MG63 (cell line): ENCODE results near the gene VDR. TPM values are rescaled to one million over a fixed set of nuclear protein-coding genes. Genes with fewer than 3 reads are reported as not detected.

Experiments used
- DNase-seq: peaks from one replicate; pipeline ENCODE4 v3.0.0-alpha.2; 2020
- H3K27me3 ChIP-seq: fragments of 250-450 bp; sonication (Bioruptor Pico); 2 replicates; pipeline ENCODE4 v1.5.1; 2020; ENCODE audit warnings: mild to moderate bottlenecking, moderate library complexity
- H3K36me3 ChIP-seq: fragments of 250-450 bp; sonication (Bioruptor Pico); 2 replicates; pipeline ENCODE4 v1.5.1; 2020; ENCODE audit warnings: mild to moderate bottlenecking, moderate library complexity
- H3K4me3 ChIP-seq: fragments of 250-450 bp; sonication (Bioruptor Pico); 2 replicates; pipeline ENCODE4 v1.5.1; 2020; ENCODE audit warnings: mild to moderate bottlenecking, moderate library complexity
- H3K9me3 ChIP-seq: fragments of 250-450 bp; sonication (Bioruptor Pico); 2 replicates; pipeline ENCODE4 v1.5.1; 2020; ENCODE audit warnings: mild to moderate bottlenecking, moderate library complexity
- total RNA-seq: library from RNA; depleted of rRNA; stranded (reverse); fragments of >200 nt; shearing (Covaris generic); gene quantifications from 2 replicates; pipeline ENCODE4 v1.2.3, GENCODE V29; 2014; ENCODE audit warnings: low replicate concordance

VDR gene
- total RNA-seq, 1 experiment from 2014 or later = 14.7 TPM

- no peak for DNase-seq
- Histone ChIP-seq H3K36me3 (no peaks in the 10 kb centered on the region), H3K27me3 (no peaks in the 10 kb centered on the region), H3K4me3 (no peak overlapping the region), H3K9me3 (no peaks in the 10 kb centered on the region)
Measured at GRCh38 chr12:47835831-47836155, 69.0 kb downstream of the VDR start.

DNA sequence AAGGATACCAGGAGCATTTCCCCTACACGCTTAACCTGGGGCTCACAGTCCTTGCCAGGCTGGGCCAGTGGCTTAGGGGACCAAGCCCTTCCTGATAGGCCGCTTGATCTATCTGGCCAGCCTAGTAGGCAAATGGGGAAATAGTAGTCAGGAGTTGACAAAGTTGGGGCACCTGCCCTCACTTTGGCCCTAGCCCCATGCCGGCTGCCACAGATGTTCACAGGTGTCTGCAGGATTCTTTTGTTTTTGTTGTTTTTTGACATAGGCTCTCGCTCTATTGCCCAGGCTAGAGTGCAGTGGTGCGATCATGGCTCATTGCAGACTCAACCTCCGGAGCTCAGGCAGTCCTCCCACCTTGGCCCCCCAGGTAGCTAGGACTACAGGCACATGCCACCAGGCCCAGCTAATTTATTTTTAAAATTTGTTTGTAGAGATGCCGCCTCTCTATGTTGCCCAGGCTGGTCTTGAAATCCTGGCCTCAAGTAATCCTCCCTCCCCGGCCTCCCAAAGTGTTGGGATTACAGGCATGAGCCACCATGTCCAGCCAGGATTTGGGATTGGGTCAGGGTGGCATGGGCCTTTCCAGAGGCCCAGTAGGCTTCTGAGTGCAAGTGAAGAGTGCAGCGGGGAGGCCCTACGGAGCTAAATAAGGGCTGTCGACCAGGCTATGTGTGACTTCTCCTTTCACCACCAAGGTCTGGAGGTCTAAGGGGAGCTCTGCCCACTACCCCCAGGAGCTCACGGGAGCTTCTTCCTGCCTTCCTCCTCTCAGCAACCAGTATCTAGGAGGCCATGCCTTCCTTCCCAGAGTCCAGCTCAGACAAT is 69.6 kb downstream of the VDR start:
- no peak for DNase-seq
- Histone ChIP-seq H3K36me3 (no peaks in the 10 kb centered on the region), H3K9me3 (no peaks in the 10 kb centered on the region), H3K27me3 (no peaks in the 10 kb centered on the region), H3K4me3 (no peak overlapping the region)

DNA sequence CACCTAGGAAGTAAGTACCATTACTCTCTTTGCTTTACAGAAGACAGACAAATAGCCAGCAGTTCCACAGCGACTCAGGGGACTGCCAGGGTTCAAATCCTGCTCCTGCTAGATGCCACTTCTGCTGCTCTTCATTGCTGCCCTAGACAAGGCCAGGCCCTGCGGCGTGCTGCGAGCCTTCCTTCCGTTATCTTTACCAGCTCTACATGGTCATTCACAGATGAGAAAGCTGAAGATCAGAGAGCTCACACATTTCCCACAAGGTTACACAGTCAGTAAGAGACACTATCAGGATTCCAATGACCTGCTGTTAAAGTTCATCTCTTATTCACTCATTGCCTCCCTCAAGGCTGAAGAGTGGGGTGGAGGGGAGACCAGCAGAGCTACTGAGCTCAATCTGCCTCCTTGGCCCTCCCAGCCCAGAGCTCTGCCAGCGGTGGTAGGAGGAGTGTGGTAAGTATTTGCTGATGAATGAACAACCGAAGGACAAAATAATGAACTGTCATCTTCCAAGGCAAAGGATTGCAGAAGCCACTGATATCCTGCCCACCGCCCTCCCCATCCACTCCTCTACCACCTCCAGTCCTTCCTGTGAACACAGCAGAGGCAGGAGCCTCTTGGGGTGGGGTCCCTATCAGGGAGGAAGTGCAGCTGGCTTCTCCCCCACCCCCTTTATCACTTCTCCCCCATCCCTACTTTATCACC is 70.4 kb downstream of the VDR start:
- no peak for DNase-seq
- no peaks in the 10 kb centered on the region for H3K27me3 ChIP-seq
- H3K36me3 ChIP-seq = no peaks in the 10 kb centered on the region
- H3K4me3 ChIP-seq = no peak overlapping the region
- H3K9me3 ChIP-seq = no peaks in the 10 kb centered on the region

DNA sequence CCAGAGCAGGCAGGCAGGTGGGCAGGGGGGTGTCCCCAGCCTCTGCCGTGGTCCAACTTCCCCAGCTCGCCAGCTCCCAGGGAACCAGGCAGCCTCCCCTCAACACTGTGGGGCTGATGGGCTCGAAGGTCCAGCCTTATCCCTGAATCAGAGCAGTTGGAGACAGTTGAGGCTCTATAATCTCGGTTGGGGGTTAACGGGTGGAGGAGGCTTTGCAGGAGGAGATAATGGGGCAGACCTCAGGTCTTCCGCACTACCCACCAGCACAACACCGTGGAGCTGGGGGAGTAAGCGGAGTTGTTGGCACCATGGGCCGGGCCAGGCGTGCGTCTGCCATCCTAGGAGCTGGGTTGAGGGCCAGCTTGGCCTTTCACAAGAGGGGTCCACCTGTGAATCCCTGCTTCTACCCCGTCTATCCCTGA is 71.2 kb downstream of the VDR start:
- Histone ChIP-seq H3K36me3 (no peaks in the 10 kb centered on the region), H3K4me3 (no peak overlapping the region), H3K9me3 (no peaks in the 10 kb centered on the region), H3K27me3 (no peaks in the 10 kb centered on the region)
- no peak for DNase-seq

DNA sequence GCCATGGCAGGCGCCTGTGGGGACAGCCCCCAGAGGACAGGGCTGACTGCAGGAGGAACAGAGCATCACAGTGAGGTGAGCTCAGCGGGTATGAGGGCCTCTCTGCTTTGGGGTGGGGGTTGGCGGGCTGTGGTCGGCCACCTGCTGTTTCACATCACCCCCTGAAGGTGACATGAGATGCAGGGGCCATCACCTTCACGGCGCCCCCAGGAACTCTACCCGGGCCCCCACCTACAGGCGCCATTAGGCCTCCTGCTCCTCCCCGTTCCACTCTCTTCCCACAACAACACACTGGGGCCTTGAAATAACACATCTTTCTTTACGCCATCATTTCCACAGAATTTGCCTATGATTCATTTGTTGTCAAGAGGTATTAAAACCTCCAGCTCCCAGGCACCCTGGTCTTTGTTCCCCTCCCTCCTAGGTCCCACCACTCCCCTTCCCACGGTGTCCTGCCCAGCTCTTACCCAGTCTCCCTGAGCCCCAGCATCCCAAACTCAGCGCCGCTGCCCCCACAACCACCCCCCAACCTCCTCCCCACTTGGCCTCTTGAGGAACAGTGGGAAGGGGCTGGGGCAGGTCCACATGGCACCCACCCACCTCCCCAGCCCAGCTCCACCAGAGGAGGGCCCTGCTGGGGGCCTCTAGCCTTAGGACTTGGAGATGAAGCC is 72.4 kb downstream of the VDR start:
- Histone ChIP-seq H3K9me3 (no peaks in the 10 kb centered on the region), H3K27me3 (no peaks in the 10 kb centered on the region), H3K4me3 (no peak overlapping the region), H3K36me3 (no peaks in the 10 kb centered on the region)
- no peak for DNase-seq

GRCh38 chr12:47829584-47829983 is 75.2 kb downstream of the VDR start:
- no peaks in the 10 kb centered on the region for H3K9me3 ChIP-seq
- DNase-seq = no peak
- no peaks in the 10 kb centered on the region for H3K27me3 ChIP-seq
- H3K36me3 ChIP-seq = no peaks in the 10 kb centered on the region
- no peak overlapping the region for H3K4me3 ChIP-seq

DNA sequence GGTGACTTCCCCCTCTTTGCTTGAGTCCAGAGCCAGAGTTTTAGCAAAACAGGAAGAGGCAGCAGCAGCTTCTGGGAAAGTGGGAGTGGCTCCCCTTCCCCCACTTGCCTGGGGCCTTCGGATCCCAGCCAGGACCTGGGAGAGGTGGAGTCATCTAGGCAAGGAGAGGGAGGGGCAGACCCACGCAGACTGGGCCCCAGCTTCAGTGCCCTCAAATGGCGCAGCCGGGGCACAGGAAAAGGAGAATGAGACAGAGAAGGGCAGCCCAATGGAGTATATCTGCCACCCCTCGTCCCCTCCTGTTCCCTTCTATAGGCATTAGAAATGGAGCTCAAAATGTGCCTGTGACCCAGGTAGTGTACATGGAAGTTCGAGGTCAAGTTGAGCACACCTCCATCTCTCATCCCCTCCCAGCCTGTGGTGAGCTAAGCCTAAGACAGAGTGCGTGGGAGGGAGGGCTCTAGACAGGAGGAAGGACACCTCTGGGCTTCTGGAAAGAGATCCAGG is 75.8 kb downstream of the VDR start:
- Histone ChIP-seq H3K9me3 (no peaks in the 10 kb centered on the region), H3K27me3 (no peaks in the 10 kb centered on the region), H3K36me3 (no peaks in the 10 kb centered on the region), H3K4me3 (no peak overlapping the region)
- DNase-seq = peak; percentile 63

DNA sequence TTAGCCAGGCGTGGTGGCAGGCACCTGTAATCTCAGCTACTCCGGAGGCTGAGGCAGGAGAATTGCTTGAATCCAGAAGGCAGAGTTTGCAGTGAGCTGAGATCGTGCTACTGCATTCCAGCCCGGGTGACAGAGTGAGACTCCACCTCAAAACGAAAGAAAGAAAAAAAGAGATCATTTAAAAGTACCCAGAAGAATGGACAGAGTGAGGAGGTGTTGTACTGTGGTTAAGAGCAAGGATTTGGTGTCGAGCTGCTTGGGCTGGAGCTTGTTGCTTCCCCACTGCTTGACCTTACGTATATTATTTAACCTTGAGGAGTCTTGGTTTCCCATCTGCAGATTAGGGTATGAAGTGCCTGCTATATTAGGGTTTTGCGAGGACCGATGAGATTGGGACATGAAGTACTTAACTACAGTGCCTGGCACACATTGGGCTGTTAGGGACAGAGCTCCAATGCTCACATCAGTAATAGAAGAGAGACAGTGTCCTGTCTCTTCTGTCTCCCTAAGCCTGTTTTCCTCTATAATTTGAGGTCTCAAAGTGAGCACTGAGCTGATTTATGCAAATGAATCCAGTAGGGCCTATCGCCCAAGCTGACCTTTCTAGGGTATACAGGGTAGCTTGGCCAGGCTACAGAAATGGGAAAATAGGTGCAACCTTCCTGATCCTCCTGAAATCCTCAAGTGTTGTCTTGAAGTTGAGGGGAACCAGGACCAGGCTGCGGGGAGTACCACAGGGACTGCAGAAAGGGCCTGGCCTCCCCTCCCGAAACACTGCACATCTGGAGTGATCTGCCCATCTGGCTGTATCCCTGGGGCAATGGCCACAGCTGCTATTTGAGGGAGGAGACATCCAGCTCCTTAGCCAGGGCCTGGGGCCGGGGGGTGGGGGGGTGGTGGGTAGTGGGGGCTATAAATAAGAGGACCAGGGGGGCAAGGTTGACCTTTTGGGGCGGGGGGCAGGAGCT is 76.5 kb downstream of the VDR start:
- no peaks in the 10 kb centered on the region for H3K36me3 ChIP-seq
- no peaks in the 10 kb centered on the region for H3K27me3 ChIP-seq
- no peak for DNase-seq
- H3K9me3 ChIP-seq = no peaks in the 10 kb centered on the region
- no peak overlapping the region for H3K4me3 ChIP-seq

DNA sequence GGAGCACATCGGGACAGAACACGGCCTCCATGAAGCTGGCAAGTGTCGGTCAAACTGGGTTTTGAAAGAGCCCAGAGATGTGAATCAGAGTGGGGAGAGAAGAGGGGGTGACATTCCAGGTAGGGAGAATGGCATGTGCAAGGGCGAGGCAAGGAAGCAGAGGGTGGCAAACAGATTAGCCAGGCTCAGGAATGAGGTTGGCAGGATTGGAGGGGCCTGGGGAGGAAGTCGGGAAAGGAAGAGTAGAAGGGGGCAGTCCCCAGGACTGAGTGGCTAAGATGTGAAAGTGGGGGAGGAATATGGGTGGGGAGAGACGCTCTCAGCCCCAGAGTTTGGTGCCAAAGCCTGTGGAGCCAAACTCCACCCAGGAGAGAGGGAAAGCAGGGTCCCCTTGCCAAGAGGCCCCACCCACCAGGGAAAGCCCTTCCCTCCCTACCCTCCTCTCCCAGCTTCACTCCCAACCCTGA is 79.6 kb downstream of the VDR start:
- DNase-seq = peak; percentile 70
- Histone ChIP-seq H3K4me3 (no peak overlapping the region), H3K27me3 (no peaks in the 10 kb centered on the region), H3K9me3 (no peaks in the 10 kb centered on the region), H3K36me3 (no peaks in the 10 kb centered on the region)

DNA sequence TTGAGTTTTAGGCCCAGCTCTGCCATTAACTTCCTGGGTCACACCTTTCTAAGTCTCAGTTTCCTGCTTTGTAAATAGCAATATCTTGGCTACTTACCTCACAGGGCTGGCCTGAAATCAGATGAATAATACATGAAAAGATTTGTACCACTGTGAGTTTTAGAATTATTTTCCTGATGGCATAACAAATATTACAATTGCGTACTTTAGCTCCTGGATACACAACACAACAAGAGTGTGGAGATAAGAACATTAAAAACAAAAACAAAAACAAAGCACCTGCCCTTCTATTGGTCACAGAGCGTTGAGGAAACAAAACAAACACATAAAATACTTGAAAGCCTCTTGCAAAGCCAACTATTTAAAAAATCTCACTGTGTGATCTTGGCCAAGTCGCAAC is 80.2 kb downstream of the VDR start:
- Histone ChIP-seq H3K27me3 (no peaks in the 10 kb centered on the region), H3K4me3 (no peak overlapping the region)
- DNase-seq = no peak

GRCh38 chr12:47824198-47824597 is 80.6 kb downstream of the VDR start:
- H3K36me3 ChIP-seq = peaks cover under 1% of the 10 kb centered on the region
- DNase-seq = no peak
- no peaks in the 10 kb centered on the region for H3K27me3 ChIP-seq
- no peaks in the 10 kb centered on the region for H3K9me3 ChIP-seq
- no peak overlapping the region for H3K4me3 ChIP-seq

More for the DNA sequence above, 80.2 kb downstream of the VDR start:
- Histone ChIP-seq H3K9me3 (no peaks in the 10 kb centered on the region), H3K36me3 (no peaks in the 10 kb centered on the region)

DNA sequence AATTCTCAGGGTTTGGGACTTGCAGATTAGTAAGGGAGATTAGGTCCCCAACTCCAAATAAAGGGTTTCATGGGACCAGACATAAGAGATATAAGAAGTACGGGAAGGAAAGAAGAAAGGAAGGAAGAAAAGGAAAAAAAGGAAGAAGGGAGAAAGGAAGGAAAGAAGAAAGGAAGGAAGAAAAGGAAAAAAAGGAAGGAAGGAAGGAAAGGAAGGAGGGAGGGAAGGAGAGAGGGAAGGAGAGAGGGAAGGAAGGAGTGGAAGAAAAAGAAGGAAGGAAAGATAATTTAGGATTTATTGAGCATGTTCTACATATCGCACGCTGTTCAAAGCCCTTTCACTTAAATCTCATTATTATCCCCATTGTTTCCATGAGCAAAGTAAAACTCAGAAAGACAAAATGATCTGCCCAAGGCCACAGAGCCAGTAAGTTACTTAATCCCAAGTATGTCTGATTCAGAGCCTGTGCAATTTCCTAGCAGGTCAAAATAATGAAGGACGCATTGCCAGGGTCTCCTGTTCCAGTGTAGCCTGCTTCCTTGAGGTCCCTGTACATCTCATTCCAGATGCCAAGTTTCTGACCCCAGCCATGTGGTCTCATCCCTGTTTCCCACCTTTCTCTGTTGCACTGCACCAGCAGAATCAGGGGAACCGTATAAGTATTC is 81.2 kb downstream of the VDR start:
- no peak for DNase-seq
- H3K4me3 ChIP-seq = no peak overlapping the region
- no peaks in the 10 kb centered on the region for H3K27me3 ChIP-seq
- H3K9me3 ChIP-seq = no peaks in the 10 kb centered on the region
- peaks cover 7% of the 10 kb centered on the region for H3K36me3 ChIP-seq

GRCh38 chr12:47822863-47823262 is 81.9 kb downstream of the VDR start:
- H3K4me3 ChIP-seq = no peak overlapping the region
- peaks cover 14% of the 10 kb centered on the region for H3K36me3 ChIP-seq
- H3K9me3 ChIP-seq = no peaks in the 10 kb centered on the region
- DNase-seq = no peak
- no peaks in the 10 kb centered on the region for H3K27me3 ChIP-seq

DNA sequence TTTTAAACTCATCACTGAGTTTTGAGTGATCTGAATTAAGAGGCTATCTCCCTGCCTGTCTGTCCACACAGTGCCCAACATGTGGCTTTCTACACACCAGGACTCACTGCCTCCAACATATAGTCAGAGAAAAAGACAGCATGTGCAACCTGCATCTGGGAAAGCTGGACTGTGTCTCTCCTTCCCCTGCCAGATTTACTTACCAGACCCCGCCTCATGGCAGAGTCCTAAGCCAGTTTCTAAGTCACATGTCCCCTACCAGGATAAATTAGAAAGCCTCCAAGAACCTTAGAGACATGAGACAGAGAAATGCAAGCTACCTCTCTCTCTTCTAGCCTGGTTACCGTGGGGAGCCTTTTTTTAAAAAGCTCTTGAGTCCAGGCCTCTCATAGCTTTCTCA is 82.4 kb downstream of the VDR start:
- no peak for DNase-seq
- no peak overlapping the region for H3K4me3 ChIP-seq
- H3K36me3 ChIP-seq = peaks cover 18% of the 10 kb centered on the region
- H3K27me3 ChIP-seq = no peaks in the 10 kb centered on the region
- no peaks in the 10 kb centered on the region for H3K9me3 ChIP-seq

DNA sequence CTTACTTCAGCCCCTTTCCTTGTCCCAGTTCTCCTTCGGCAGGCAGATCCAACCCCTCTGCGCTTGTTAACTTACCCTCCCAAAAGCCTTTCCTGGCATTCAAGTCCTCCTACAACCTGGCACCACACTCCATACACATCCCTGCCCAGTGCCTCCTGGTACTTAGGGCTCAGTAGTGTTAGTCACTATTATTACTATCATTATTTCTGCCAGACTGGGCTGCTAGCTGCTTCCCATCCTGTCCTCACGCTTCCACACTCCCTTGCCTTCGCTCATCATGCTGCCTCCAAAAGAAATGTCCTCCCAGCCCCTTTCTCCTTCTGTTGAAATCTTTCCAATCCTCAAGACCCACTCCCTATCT is 83.5 kb downstream of the VDR start:
- peaks cover 21% of the 10 kb centered on the region for H3K36me3 ChIP-seq
- no peaks in the 10 kb centered on the region for H3K9me3 ChIP-seq
- H3K27me3 ChIP-seq = no peaks in the 10 kb centered on the region
- peak; percentile 89 for DNase-seq
- H3K4me3 ChIP-seq = peak overlapping the region; percentile 75
